Spleen (tissue), 11 donors: ENCODE data around the gene CCDC197. TPM values are rescaled to one million over a fixed set of nuclear protein-coding genes. Genes with fewer than 3 reads are reported as not detected.
A peak's percentile ranks its signal among the peaks of the same experiment; 100 is the strongest.

Source experiments
- DNase-seq: peaks from one replicate; pipeline ENCODE4 v3.0.0-alpha.2; 2020
- H3K27ac ChIP-seq, 8 donors: fragments of 200-600 bp; sonication (generic) in 7 of 8; 1 replicate in 4 of 8; 2 replicates in 4 of 8; pipeline versions ENCODE4 v1.5.0 to v1.8.0; 2016 to 2021; ENCODE audit warnings: inconsistent platforms in 4 of 8, mild to moderate bottlenecking in 4 of 8, moderate library complexity in 1 of 8
- H3K27me3 ChIP-seq, 7 donors: fragments of 200-600 bp; sonication (generic) in 6 of 7; replicated peaks in 1 of 7; 1 replicate in 4 of 7; 2 replicates in 3 of 7; pipeline versions ENCODE4 v1.5.0 to v1.8.0; 2016 to 2021; ENCODE audit warnings: inconsistent platforms in 3 of 7, mild to moderate bottlenecking in 1 of 7
- H3K36me3 ChIP-seq, 6 donors: fragments of 200-600 bp; sonication (generic) in 5 of 6; 1 replicate in 4 of 6; 2 replicates in 2 of 6; pipeline versions ENCODE4 v1.5.0 to v1.8.0; 2016 to 2021; ENCODE audit warnings: inconsistent platforms in 2 of 6
- H3K4me1 ChIP-seq, 6 donors: fragments of 200-600 bp; sonication (generic) in 5 of 6; 1 replicate in 3 of 6; 2 replicates in 3 of 6; pipeline versions ENCODE4 v1.5.0 to v1.8.0; 2016 to 2021; ENCODE audit warnings: inconsistent platforms in 3 of 6
- H3K4me3 ChIP-seq, 8 donors: fragments of 200-600 bp; sonication (generic) in 7 of 8; 1 replicate in 4 of 8; 2 replicates in 4 of 8; pipeline versions ENCODE4 v1.5.0 to v1.8.0; 2016 to 2021; ENCODE audit warnings: inconsistent platforms in 4 of 8, mild to moderate bottlenecking in 4 of 8, moderate library complexity in 2 of 8
- H3K9me3 ChIP-seq, 8 donors: fragments of 200-600 bp; sonication (generic) in 7 of 8; 1 replicate in 4 of 8; 2 replicates in 4 of 8; pipeline versions ENCODE4 v1.5.0 to v1.8.0; 2016 to 2021; ENCODE audit warnings: inconsistent platforms in 4 of 8
- CTCF ChIP-seq, 11 experiments: fragments of 200-600 bp in 7 of 11; fragments of 450-650 bp in 4 of 11; sonication (generic) in 4 of 11; IDR thresholded peaks in 8 of 11; conservative IDR thresholded peaks in 3 of 11; 1 replicate in 7 of 11; 2 replicates in 4 of 11; pipeline versions ENCODE4 v1.4.0 to v1.8.0; 2016 to 2021; ENCODE audit warnings: antibody characterized with exemption in 11 of 11, inconsistent platforms in 4 of 11, mild to moderate bottlenecking in 1 of 11
- POLR2A ChIP-seq, 3 donors: fragments of 450-650 bp; IDR thresholded peaks; one replicate each; pipeline ENCODE4 v1.5.1; 2017; ENCODE audit warnings: antibody characterized with exemption in 3 of 3, mild to moderate bottlenecking in 1 of 3
- POLR2AphosphoS5 ChIP-seq, 3 donors: sonication (generic); formaldehyde crosslinking; IDR thresholded peaks; one replicate each; pipeline ENCODE4 v1.5.1; 2017; ENCODE audit warnings: antibody characterized with exemption in 3 of 3
- WGBS, 5 donors: extraction: QIAGEN DNeasy Blood & Tissue Kit in 3 of 5; methylation state at CpG; one replicate each; pipeline versions ENCODE4 v1.1.5 to v1.1.7; 2013 to 2018; 5-methylcytosine and 5-hydroxymethylcytosine counted together
- intact Hi-C: fragments of 100-400 bp; cut with DNase I; formaldehyde crosslinking; loops from one replicate; pipeline ENCODE4 v1.15.0; 2023; ENCODE audit warnings: low total_unique reads
- polyA plus RNA-seq, 3 donors: library from polyadenylated mRNA; stranded (reverse); fragments of 200-250 nt; gene quantifications; one replicate each; pipeline ENCODE4 v1.2.1, GENCODE V29; 2013
- total RNA-seq, 7 donors: library from RNA; depleted of rRNA in 3 of 7; stranded (reverse); fragments of >200 nt in 3 of 7; fragmentation: NEBNext Ultra II Directional in 4 of 7; extraction: Animal tissue kit (Norgen Biotek cat#: 25700) in 4 of 7; gene quantifications; one replicate each; pipeline versions ENCODE4 v1.1.0 to v1.2.1, GENCODE V29; 2016 to 2021
- donor health status: healthy with polysubstance abuse.
- donor health status: DM: no; HTN: no; CAD: no; lungs with moderate emphysema.
- donor health status: DM: no; HTN: no; CAD: no.
- donor health status: Bipolar disorder and iron deficiency.
- donor health status: healthy.
- donor health status: DM: no; HTN: no; CAD: no.
- donor health status: DM: yes; HTN: yes; CAD: no.

Gene CCDC197
- total and polyA plus RNA-seq, 10 donors, result not detected

GRCh38 chr14:94005324-94006073 lies 8.4 kb downstream of the CCDC197 start:
- Histone ChIP-seq H3K9me3 (no peaks in the 10 kb centered on the region), H3K27me3 (peaks cover 0 to 62% (median 8%) of the 10 kb centered on the region in 7 donors), H3K4me1 (peaks cover 0 to 11% (median 8%) of the 10 kb centered on the region in 6 donors), H3K27ac (no peak overlapping the region), H3K4me3 (no peak overlapping the region), H3K36me3 (no peaks in the 10 kb centered on the region)
- WGBS, 5 donors, result 48 to 54% (median 53%) methylated on average over 14 of the region's 14 CpGs
- no peak for DNase-seq
- peak in 8 of 11 experiments; percentile 15 to 39 (median 30) for TF ChIP-seq CTCF (IDR thresholded peaks at IDR 0.05 in 8 of 11, conservative IDR thresholded peaks at IDR 0.05 in 3 of 11)
- no peak for TF ChIP-seq POLR2A (IDR thresholded peaks at IDR 0.05)
- TF ChIP-seq POLR2AphosphoS5 (IDR thresholded peaks at IDR 0.05), result no peak
- intact Hi-C loops, result no loop called here

- TF ChIP-seq POLR2AphosphoS5 (IDR thresholded peaks at IDR 0.05) (no peak), POLR2A (IDR thresholded peaks at IDR 0.05) (no peak), CTCF (IDR thresholded peaks at IDR 0.05 in 8 of 11, conservative IDR thresholded peaks at IDR 0.05 in 3 of 11) (no peak)
- Histone ChIP-seq H3K4me3 (no peak overlapping the region), H3K9me3 (no peaks in the 10 kb centered on the region), H3K36me3 (no peaks in the 10 kb centered on the region), H3K27me3 (peaks cover 0 to 43% (median 4%) of the 10 kb centered on the region in 7 donors), H3K4me1 (peaks cover 0 to 14% (median 7%) of the 10 kb centered on the region in 6 donors), H3K27ac (no peak overlapping the region)
- no peak for DNase-seq
- intact Hi-C loops, result no loop called here
- WGBS, 5 donors, result 48 to 71% (median 63%) methylated on average over 3 of the region's 3 CpGs
Measured at GRCh38 chr14:94008234-94008633, 11.1 kb downstream of the CCDC197 start.

- Histone ChIP-seq H3K27ac (no peak overlapping the region), H3K4me1 (peaks cover 0 to 14% (median 7%) of the 10 kb centered on the region in 6 donors), H3K36me3 (no peaks in the 10 kb centered on the region), H3K9me3 (no peaks in the 10 kb centered on the region), H3K4me3 (no peak overlapping the region), H3K27me3 (peaks cover 0 to 34% (median 4%) of the 10 kb centered on the region in 7 donors)
- WGBS, 5 donors, result 30 to 51% (median 38%) methylated on average over 4 of the region's 4 CpGs
- TF ChIP-seq POLR2AphosphoS5 (IDR thresholded peaks at IDR 0.05) (no peak), CTCF (IDR thresholded peaks at IDR 0.05 in 8 of 11, conservative IDR thresholded peaks at IDR 0.05 in 3 of 11) (no peak), POLR2A (IDR thresholded peaks at IDR 0.05) (no peak)
- intact Hi-C loops, result no loop called here
- DNase-seq, result no peak
Measured at GRCh38 chr14:94009767-94010166, 12.7 kb downstream of the CCDC197 start.

GRCh38 chr14:94010625-94011024 lies 13.5 kb downstream of the CCDC197 start:
- no peak for TF ChIP-seq CTCF (IDR thresholded peaks at IDR 0.05 in 8 of 11, conservative IDR thresholded peaks at IDR 0.05 in 3 of 11)
- no peak for TF ChIP-seq POLR2A (IDR thresholded peaks at IDR 0.05)
- WGBS, 5 donors, result 76 to 94% (median 85%) methylated on average over 6 of the region's 6 CpGs

More at GRCh38 chr14:94010625-94011024, 13.5 kb downstream of the CCDC197 start:
- H3K4me1 ChIP-seq, result peaks cover 0 to 14% (median 7%) of the 10 kb centered on the region in 6 donors
- no peaks in the 10 kb centered on the region for H3K9me3 ChIP-seq
- no peak overlapping the region for H3K4me3 ChIP-seq
- intact Hi-C loops, result no loop called here
- H3K36me3 ChIP-seq, result no peaks in the 10 kb centered on the region
- DNase-seq, result no peak
- no peak overlapping the region for H3K27ac ChIP-seq
- peaks cover 0 to 33% (median 4%) of the 10 kb centered on the region in 7 donors for H3K27me3 ChIP-seq
